Endometrium (tissue), 2 donors: Measurements from ENCODE around the gene SAT1.

ENCODE experiments used
- FAIRE-seq: peaks from 2 replicates; lab custom pipeline; 2012; peaks lifted over from hg19 to GRCh38; lab: Jason Lieb, UNC
- donor health status: control.
- donor health status: control.

SAT1 gene

GRCh38 chrX:23776363-23776762, 6.6 kb upstream of the SAT1 start:
- no peak for FAIRE-seq

- FAIRE-seq, result no peak
These were observed 3.9 kb upstream of the SAT1 start for GRCh38 chrX:23779025-23779424.

GRCh38 chrX:23782455-23782854, 518 bp upstream of the SAT1 start:
- FAIRE-seq, result no peak

GRCh38 chrX:23783589-23784469, 856 bp downstream of the SAT1 start:
- no peak for FAIRE-seq

GRCh38 chrX:23784470-23785331, 1.7 kb downstream of the SAT1 start:
- FAIRE-seq, result no peak

- FAIRE-seq, result no peak
These were observed 2.6 kb downstream of the SAT1 start for GRCh38 chrX:23785580-23785979.

- FAIRE-seq, result no peak
These were observed 3.4 kb downstream of the SAT1 start for GRCh38 chrX:23786268-23786815.

- FAIRE-seq, result no peak
These were observed 4.8 kb downstream of the SAT1 start for GRCh38 chrX:23787745-23788118.

- FAIRE-seq, result no peak
These were observed 5.5 kb downstream of the SAT1 start for GRCh38 chrX:23788521-23788920.

- FAIRE-seq, result peak; percentile 60
These were observed 6.0 kb downstream of the SAT1 start for GRCh38 chrX:23788946-23789345.

- FAIRE-seq, result no peak
These were observed 6.6 kb downstream of the SAT1 start for GRCh38 chrX:23789386-23790154.

GRCh38 chrX:23790155-23790497, 7.2 kb downstream of the SAT1 start:
- no peak for FAIRE-seq

- FAIRE-seq, result no peak
These were observed 10.0 kb downstream of the SAT1 start for GRCh38 chrX:23792861-23793553.

- FAIRE-seq, result no peak
These were observed 12.2 kb downstream of the SAT1 start for GRCh38 chrX:23795221-23795620.

- peak; percentile 65 for FAIRE-seq
These were observed 14.6 kb downstream of the SAT1 start for GRCh38 chrX:23797371-23798128.

GRCh38 chrX:23799469-23800065, 16.6 kb downstream of the SAT1 start:
- no peak for FAIRE-seq

- FAIRE-seq, result no peak
These were observed 19.5 kb downstream of the SAT1 start for GRCh38 chrX:23802431-23802830.

- no peak for FAIRE-seq
These were observed 21.0 kb downstream of the SAT1 start for GRCh38 chrX:23803931-23804381.

GRCh38 chrX:23804578-23804977, 21.6 kb downstream of the SAT1 start:
- no peak for FAIRE-seq

- no peak for FAIRE-seq
These were observed 22.4 kb downstream of the SAT1 start for GRCh38 chrX:23805389-23805788.
